Activated CD8-positive, alpha-beta memory T cell treated with anti-CD3 and anti-CD28 coated beads for 1 hour (primary cell): Measurements from ENCODE around the gene ZNF77.
A peak's percentile ranks its signal among the peaks of the same experiment; 100 is the strongest.
"Not testable (repeated sequence)": the region's sequence is repeated elsewhere in the genome, so short reads cannot be mapped to it uniquely, and the experiment has no call there.

ENCODE experiments used
- DNase-seq, 2 donors: peaks; one replicate each; pipeline ENCODE4 v3.0.0-alpha.2; 2020; ENCODE audit warnings: low read depth in 1 of 2; ENCODE audit errors: extremely low read depth in 1 of 2

Gene ZNF77

GRCh38 chr19:2923510-2923909 lies 21.3 kb downstream of the ZNF77 start:
- DNase-seq: no peak

- no peak for DNase-seq
These were observed 21.8 kb downstream of the ZNF77 start for GRCh38 chr19:2922987-2923386.

- no peak for DNase-seq
These were observed 27.2 kb downstream of the ZNF77 start for GRCh38 chr19:2917275-2918184.

- no peak for DNase-seq
These were observed 32.5 kb downstream of the ZNF77 start for GRCh38 chr19:2912306-2912705.

GRCh38 chr19:2906631-2907195 lies 38.1 kb downstream of the ZNF77 start:
- DNase-seq: no peak

- DNase-seq: no peak
These were observed 38.8 kb downstream of the ZNF77 start for GRCh38 chr19:2905918-2906519.

- not testable (repeated sequence) for DNase-seq
These were observed 41.4 kb downstream of the ZNF77 start for GRCh38 chr19:2903326-2903725.

GRCh38 chr19:2902590-2903218 lies 42.1 kb downstream of the ZNF77 start:
- DNase-seq: no peak

GRCh38 chr19:2900296-2901252 lies 44.2 kb downstream of the ZNF77 start, which contains the start of gene ZNF57:
Gene ZNF57 (plus strand): TSS chr19:2900928. CDS start chr19:2901046, 118 bp downstream.
- peak; percentile 96 to 99 for DNase-seq

- no peak for DNase-seq
These were observed 48.1 kb downstream of the ZNF77 start for GRCh38 chr19:2896694-2897093.

- not testable (repeated sequence) for DNase-seq
These were observed 54.2 kb downstream of the ZNF77 start for GRCh38 chr19:2890531-2890930.

- DNase-seq: peak in 1 of 2 donors; percentile 33
These were observed 56.0 kb downstream of the ZNF77 start for GRCh38 chr19:2888731-2889224.

- DNase-seq: no peak
These were observed 57.3 kb downstream of the ZNF77 start for GRCh38 chr19:2887391-2887914.

GRCh38 chr19:2885736-2886135 lies 59.0 kb downstream of the ZNF77 start:
- DNase-seq: no peak

GRCh38 chr19:2883686-2884439 lies 60.9 kb downstream of the ZNF77 start:
- DNase-seq: no peak
